ENCODE measurements around the gene PRR30. TPM values are rescaled to one million over a fixed set of nuclear protein-coding genes. Genes with fewer than 3 reads are reported as not detected.

PRR30 gene
- total and polyA plus RNA-seq, 2 of the 4 experiments (the other 2 are of a cell fraction): not detected

DNA sequence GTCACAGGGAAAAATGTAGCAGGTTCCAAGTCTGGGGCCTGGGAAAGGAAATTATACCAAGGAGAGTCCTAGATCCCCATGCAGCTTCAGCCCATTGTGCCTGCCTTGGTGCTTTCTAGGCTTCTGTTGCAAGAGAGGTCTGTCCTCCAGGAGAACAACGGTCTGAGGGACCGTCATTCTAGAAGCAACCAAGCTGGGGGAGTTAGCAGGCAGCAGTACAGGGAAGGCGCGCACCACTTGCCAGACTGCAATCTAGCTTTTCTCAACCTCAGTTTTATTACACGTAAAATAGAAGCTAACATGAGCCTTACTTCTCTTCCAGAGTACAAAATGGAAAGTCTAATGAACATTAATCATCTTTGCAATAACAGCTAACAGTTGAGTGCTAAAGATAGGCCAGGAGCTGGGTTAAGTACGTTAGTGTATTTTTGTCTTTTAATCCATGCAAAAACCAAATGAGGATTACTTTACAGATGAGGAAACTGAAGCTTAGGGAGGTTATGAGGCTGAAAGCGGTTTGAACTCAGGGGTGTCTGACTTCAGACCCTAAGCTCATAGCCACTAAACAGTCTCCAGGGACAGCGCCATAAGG, 11.5 kb upstream of the PRR30 start:
- BruUV-seq (replicated peaks): no TSS peak
- in situ Hi-C loops (cut with MboI; ENCODE audit: low sequenced_read_pairs): no loop called here
- H3K4me3 ChIP-seq (ENCODE audit: insufficient read depth, low read depth, low read length): no peak overlapping the region

More for the DNA sequence above, 11.5 kb upstream of the PRR30 start:
- intact Hi-C loops (cut with micrococcal nuclease) (no loop called here), dilution Hi-C loops (cut with HindIII; ENCODE audit: low sequenced_read_pairs, unreplicated experiment) (no loop called here)
- H3K4me2 ChIP-seq (ENCODE audit: low read depth, low read length): no peak overlapping the region
- no peaks in the 10 kb centered on the region for H3K36me3 ChIP-seq (ENCODE audit: control insufficient read depth, insufficient read depth, low read length)
- H3K27ac ChIP-seq (ENCODE audit: insufficient read depth, low read length): no peak overlapping the region
- H3K23ac ChIP-seq (ENCODE audit: low read depth, low read length): no peak overlapping the region
- H4K5ac ChIP-seq (ENCODE audit: low read depth, low read length): no peak overlapping the region
- H2BK15ac ChIP-seq (ENCODE audit: low read depth, low read length): no peak overlapping the region
- DNase-seq: no peak
- no peak overlapping the region for H4K91ac ChIP-seq (ENCODE audit: insufficient read depth, low read depth, low read length)
- no peaks in the 10 kb centered on the region; the same call in 1 of the 2 replicates for H4K20me1 ChIP-seq (ENCODE audit: insufficient read depth, low read length)
- no peak overlapping the region for H2AFZ ChIP-seq (replicated peaks; ENCODE audit: low read length, poor library complexity)
- H3K14ac ChIP-seq (replicated peaks; ENCODE audit: low read depth, low read length): no peak overlapping the region
- H2AK5ac ChIP-seq (ENCODE audit: low read depth, low read length): no peak overlapping the region
- no peaks in the 10 kb centered on the region for H3K79me1 ChIP-seq (ENCODE audit: low read depth in 1 of 2, low read length in 2 of 2)
- no CpG with 5 or more reads among the region's 8 CpGs for WGBS, 2 experiments (ENCODE audit: extremely low coverage in 2 of 2, insufficient read length in 1 of 2)
- H3K18ac ChIP-seq (ENCODE audit: low read depth, low read length): no peak overlapping the region
- no peaks in the 10 kb centered on the region for H3K4me1 ChIP-seq (ENCODE audit: control insufficient read depth, insufficient read depth, low read length)
- no peak overlapping the region for H2BK20ac ChIP-seq (ENCODE audit: low read depth, low read length)
- no peak overlapping the region for H3K4ac ChIP-seq (ENCODE audit: low read depth, low read length)
- no peak overlapping the region for H3K9ac ChIP-seq (ENCODE audit: low read depth, low read length)
- no peak overlapping the region for H4K8ac ChIP-seq (ENCODE audit: low read depth in 2 of 2, low read length in 2 of 2)
- H3K9me3 ChIP-seq (ENCODE audit: control insufficient read depth, insufficient read depth, low read length): no peaks in the 10 kb centered on the region
- TF ChIP-seq MAFK (IDR thresholded peaks at IDR 0.05; ENCODE audit: low read depth, low read length): no peak
- TF ChIP-seq RAD21 (IDR thresholded peaks at IDR 0.05; ENCODE audit: low read length): no peak
- no peak for TF ChIP-seq CEBPB (IDR thresholded peaks at IDR 0.05; ENCODE audit: low read depth, low read length)
- TF ChIP-seq, protein P1, sequence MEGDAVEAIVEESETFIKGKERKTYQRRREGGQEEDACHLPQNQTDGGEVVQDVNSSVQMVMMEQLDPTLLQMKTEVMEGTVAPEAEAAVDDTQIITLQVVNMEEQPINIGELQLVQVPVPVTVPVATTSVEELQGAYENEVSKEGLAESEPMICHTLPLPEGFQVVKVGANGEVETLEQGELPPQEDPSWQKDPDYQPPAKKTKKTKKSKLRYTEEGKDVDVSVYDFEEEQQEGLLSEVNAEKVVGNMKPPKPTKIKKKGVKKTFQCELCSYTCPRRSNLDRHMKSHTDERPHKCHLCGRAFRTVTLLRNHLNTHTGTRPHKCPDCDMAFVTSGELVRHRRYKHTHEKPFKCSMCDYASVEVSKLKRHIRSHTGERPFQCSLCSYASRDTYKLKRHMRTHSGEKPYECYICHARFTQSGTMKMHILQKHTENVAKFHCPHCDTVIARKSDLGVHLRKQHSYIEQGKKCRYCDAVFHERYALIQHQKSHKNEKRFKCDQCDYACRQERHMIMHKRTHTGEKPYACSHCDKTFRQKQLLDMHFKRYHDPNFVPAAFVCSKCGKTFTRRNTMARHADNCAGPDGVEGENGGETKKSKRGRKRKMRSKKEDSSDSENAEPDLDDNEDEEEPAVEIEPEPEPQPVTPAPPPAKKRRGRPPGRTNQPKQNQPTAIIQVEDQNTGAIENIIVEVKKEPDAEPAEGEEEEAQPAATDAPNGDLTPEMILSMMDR (conservative IDR thresholded peaks at IDR 0.05; ENCODE audit: low read depth, low read length): no peak
- H3K27me3 ChIP-seq (ENCODE audit: control insufficient read depth, insufficient read depth, low read length): peaks cover 31% of the 10 kb centered on the region
- ChIA-PET CTCF (no interaction called here), POLR2A (ENCODE audit: unreplicated experiment) (no interaction called here)
- no peaks in the 10 kb centered on the region; the same call in 1 of the 2 replicates for H3K9me1 ChIP-seq (ENCODE audit: insufficient read depth, low read length)
- no peak overlapping the region for H2BK120ac ChIP-seq (ENCODE audit: low read depth, low read length)
- ATAC-seq (ENCODE audit: low read depth): no peak
- H3K56ac ChIP-seq (ENCODE audit: extremely low read depth, insufficient read depth, low read length): no peak overlapping the region
- H2AK9ac ChIP-seq (replicated peaks; ENCODE audit: low read depth, low read length, poor library complexity): no peak overlapping the region
- H2BK5ac ChIP-seq (ENCODE audit: low read depth, low read length, poor library complexity, severe bottlenecking): no peak overlapping the region

Data from IMR-90 (cell line).